Thoracic aorta (tissue), 2 donors: ENCODE results near the gene KIF5C. TPM values are rescaled to one million over a fixed set of nuclear protein-coding genes. Genes with fewer than 3 reads are reported as not detected.
A peak's percentile ranks its signal among the peaks of the same experiment; 100 is the strongest.

ENCODE experiments used
- ATAC-seq: fragments of 150-250 bp; one replicate; pipeline ENCODE4 v1.8.0; 2017; ENCODE audit warnings: low read depth; ENCODE audit not compliant: insufficient number of reproducible peaks, low FRiP score
- DNase-seq: peaks from one replicate; pipeline ENCODE4 v3.0.0-alpha.2; 2020; ENCODE audit warnings: low spot score
- H3K27ac ChIP-seq, 2 donors: fragments of 200-600 bp; sonication (generic); 1 replicate in 1 of 2; 2 replicates in 1 of 2; pipeline ENCODE4 v1.5.1; 2016; ENCODE audit warnings: mild to moderate bottlenecking in 2 of 2, moderate library complexity in 2 of 2
- H3K27me3 ChIP-seq: fragments of 200-600 bp; sonication (generic); replicated peaks from 2 replicates; pipeline ENCODE4 v1.6.0; 2016; ENCODE audit warnings: mild to moderate bottlenecking; ENCODE audit not compliant: insufficient read depth
- H3K36me3 ChIP-seq: fragments of 200-600 bp; sonication (generic); one replicate; pipeline ENCODE4 v1.5.1; 2016
- H3K4me1 ChIP-seq, 2 donors: fragments of 200-600 bp; sonication (generic); 1 replicate in 1 of 2; 2 replicates in 1 of 2; pipeline versions ENCODE4 v1.5.1 to v1.6.0; 2016; ENCODE audit warnings: low read depth in 2 of 2, mild to moderate bottlenecking in 1 of 2; ENCODE audit not compliant: control insufficient read depth in 1 of 2
- H3K4me3 ChIP-seq: fragments of 200-600 bp; sonication (generic); 2 replicates; pipeline ENCODE4 v1.5.1; 2016; ENCODE audit warnings: mild to moderate bottlenecking
- H3K9me3 ChIP-seq: fragments of 200-600 bp; sonication (generic); 2 replicates; pipeline ENCODE4 v1.5.1; 2016
- total RNA-seq, 2 donors: library from RNA; depleted of rRNA; stranded (reverse); fragments of >200 nt; gene quantifications; one replicate each; pipeline versions ENCODE4 v1.1.0 to v1.2.3, GENCODE V29; 2016
- TF ChIP-seq, protein P1 (sequence below): fragments of 200-600 bp; sonication (generic); IDR thresholded peaks from one replicate; pipeline ENCODE4 v1.5.1; 2019; ENCODE audit warnings: antibody characterized with exemption

The KIF5C gene
- total RNA-seq, 2 donors from 2014 or later, result 4.5 to 7.3 TPM

DNA sequence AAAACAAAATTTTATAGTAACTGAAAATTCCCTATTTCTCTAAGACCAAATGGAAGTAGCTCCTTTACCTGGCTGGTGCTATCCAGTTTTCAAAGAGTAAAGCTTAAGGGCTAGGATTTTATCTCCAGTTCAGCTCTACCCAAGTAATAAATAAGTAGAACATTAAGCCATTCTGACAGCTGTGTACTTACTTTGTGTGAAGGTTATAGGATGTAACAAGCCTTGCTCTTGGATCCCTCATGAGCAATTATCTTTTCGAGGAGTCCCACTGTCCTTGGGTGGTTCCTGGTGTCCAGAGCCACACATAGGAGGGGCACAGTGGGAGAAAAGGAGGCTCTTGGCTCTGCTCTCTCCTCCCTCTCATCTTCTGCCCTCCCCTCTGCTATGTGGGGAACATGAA, 45.5 kb downstream of the KIF5C start:
- ATAC-seq (no peak), DNase-seq (no peak)
- Histone ChIP-seq H3K4me3 (no peak overlapping the region), H3K27ac (no peak overlapping the region), H3K27me3 (no peaks in the 10 kb centered on the region), H3K4me1 (no peaks in the 10 kb centered on the region), H3K9me3 (peaks cover 8% of the 10 kb centered on the region), H3K36me3 (no peaks in the 10 kb centered on the region)
- TF ChIP-seq, protein P1, sequence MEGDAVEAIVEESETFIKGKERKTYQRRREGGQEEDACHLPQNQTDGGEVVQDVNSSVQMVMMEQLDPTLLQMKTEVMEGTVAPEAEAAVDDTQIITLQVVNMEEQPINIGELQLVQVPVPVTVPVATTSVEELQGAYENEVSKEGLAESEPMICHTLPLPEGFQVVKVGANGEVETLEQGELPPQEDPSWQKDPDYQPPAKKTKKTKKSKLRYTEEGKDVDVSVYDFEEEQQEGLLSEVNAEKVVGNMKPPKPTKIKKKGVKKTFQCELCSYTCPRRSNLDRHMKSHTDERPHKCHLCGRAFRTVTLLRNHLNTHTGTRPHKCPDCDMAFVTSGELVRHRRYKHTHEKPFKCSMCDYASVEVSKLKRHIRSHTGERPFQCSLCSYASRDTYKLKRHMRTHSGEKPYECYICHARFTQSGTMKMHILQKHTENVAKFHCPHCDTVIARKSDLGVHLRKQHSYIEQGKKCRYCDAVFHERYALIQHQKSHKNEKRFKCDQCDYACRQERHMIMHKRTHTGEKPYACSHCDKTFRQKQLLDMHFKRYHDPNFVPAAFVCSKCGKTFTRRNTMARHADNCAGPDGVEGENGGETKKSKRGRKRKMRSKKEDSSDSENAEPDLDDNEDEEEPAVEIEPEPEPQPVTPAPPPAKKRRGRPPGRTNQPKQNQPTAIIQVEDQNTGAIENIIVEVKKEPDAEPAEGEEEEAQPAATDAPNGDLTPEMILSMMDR, result no peak

DNA sequence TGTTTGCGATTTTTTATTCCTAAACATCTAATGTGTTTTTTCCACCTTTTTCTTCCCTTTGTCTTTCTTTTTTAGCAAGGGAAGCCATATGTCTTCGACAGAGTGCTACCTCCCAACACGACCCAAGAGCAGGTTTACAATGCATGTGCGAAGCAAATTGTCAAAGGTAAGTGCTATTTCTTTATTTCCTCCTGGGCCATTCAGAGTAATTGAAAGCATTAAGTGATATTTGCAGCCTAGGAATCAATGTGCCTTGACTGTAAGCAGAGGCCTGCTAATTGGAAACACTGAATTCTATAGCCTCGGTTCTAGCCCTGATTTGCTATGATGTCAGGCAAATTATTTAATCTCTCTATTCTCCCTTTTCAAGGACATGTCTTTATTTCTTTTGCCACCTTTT, 47.0 kb downstream of the KIF5C start:
- Histone ChIP-seq H3K9me3 (peaks cover 8% of the 10 kb centered on the region), H3K27ac (no peak overlapping the region), H3K27me3 (no peaks in the 10 kb centered on the region), H3K4me3 (no peak overlapping the region), H3K36me3 (no peaks in the 10 kb centered on the region), H3K4me1 (no peaks in the 10 kb centered on the region)
- no peak for DNase-seq
- TF ChIP-seq, protein P1, result no peak
- no peak for ATAC-seq

DNA sequence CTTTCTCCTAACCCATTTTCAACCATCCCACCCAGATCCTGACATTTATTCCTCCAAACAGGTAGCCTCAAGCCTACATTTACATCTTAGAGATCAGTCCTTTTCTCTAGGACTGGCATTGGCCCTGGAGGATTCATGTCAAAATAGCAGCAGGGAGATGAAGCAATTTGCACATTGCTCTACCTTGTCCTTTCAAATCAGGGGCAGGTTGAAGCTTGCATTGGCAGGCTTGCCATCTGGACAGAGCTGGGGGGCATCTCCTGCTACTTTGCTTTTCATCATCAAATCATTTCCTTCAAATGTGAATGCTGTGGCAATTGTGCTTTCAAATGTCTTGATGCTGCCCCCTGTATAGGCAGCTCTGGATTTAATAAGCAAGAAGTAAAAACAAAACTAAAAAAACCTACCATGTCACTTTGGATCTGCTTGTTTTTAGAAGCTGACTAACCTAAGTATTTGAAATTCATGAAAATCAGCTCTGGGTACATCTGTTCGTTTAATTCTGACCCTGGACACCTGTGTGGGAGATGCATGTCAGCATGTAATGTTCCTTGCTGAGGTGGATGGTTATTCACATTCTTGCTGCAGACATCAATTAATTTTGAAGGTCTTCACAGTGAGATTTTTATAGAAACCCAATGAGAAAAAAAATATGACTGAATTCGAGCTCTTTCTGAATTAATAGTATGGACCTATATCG, 47.9 kb downstream of the KIF5C start:
- peaks cover 8% of the 10 kb centered on the region for H3K9me3 ChIP-seq
- no peaks in the 10 kb centered on the region for H3K36me3 ChIP-seq
- H3K27me3 ChIP-seq, result no peaks in the 10 kb centered on the region
- no peaks in the 10 kb centered on the region for H3K4me1 ChIP-seq
- no peak overlapping the region for H3K27ac ChIP-seq
- TF ChIP-seq, protein P1, result no peak
- no peak for DNase-seq
- H3K4me3 ChIP-seq, result no peak overlapping the region
- no peak for ATAC-seq

DNA sequence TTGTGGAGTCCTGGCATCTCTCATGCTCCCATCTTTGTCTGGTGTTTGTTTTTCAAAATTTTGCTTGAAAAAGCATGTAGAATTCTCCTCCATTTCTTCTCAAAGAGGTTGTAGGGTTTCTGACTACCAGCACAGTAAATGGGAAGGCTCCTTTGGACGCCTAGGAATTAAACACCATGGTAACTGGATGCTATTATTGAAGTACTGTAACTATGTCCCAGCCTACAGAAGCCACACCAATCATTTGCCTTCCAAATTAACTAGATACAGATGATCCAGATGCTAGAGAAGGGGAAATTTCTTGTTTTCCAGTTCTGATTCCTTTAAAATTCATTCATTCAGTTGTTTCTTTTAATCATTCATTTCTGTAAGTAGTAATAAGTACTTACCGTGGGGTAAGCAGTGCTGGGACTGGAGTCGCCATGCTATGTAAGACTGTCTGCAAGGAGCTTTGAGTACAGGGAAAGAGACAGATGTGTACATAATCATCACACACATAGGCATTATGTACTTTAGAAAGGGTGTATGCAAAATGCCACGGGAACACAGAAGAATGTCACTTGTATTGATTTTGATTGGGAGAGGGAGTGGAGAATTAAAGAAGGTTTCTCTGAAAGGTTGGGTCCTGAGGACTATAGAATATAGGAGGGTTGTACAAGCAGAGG, 49.6 kb downstream of the KIF5C start:
- Histone ChIP-seq H3K4me1 (no peaks in the 10 kb centered on the region), H3K9me3 (no peaks in the 10 kb centered on the region), H3K27me3 (no peaks in the 10 kb centered on the region), H3K36me3 (no peaks in the 10 kb centered on the region), H3K27ac (no peak overlapping the region), H3K4me3 (no peak overlapping the region)
- no peak for DNase-seq
- no peak for ATAC-seq
- TF ChIP-seq, protein P1, result no peak

DNA sequence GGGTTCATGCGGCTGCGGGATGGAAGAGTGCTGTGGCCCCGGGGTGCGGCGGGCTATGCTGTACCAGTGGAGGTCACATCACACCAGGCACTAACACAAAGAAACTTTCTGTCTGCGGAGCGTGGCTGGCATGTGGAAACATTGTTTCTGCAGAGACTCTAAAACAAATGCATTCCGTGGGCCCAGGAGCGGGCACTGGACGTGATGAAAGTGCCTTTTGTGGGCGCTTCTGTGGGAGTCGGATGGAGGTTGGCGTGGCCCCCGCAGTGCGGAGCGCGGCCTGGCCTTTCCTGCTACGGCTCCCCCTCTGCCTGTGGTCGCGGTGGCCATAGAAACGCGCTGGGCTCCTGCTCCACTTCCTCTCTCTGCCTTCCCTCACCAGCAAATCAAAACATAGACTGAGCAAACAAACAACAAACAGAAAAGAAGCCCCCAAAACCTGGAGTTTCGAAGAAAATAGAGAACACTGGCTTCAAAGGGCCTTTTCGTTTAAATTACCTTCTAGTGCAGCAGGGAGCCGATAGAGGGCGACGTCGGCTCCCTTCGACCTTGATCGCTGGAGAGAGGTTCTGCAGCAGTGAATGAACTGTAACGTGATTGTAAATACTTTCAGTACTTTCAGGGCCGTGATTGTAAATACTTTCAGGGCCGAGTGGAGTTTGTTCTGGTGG, 51.4 kb downstream of the KIF5C start:
- H3K27me3 ChIP-seq, result no peaks in the 10 kb centered on the region
- no peaks in the 10 kb centered on the region for H3K9me3 ChIP-seq
- TF ChIP-seq, protein P1, result peak; percentile 19
- ATAC-seq, result no peak
- H3K36me3 ChIP-seq, result no peaks in the 10 kb centered on the region
- H3K4me3 ChIP-seq, result peak overlapping the region; percentile 24
- H3K27ac ChIP-seq, result no peak overlapping the region
- no peaks in the 10 kb centered on the region for H3K4me1 ChIP-seq
- DNase-seq, result no peak
